Hematopoietic multipotent progenitor cell (in vitro differentiated cells): Measurements from ENCODE around the gene CAPS. TPM values are rescaled to one million over a fixed set of nuclear protein-coding genes. Genes with fewer than 3 reads are reported as not detected.
"Not testable (repeated sequence)": the region's sequence is repeated elsewhere in the genome, so short reads cannot be mapped to it uniquely, and the experiment has no call there.

Experiments used
- DNase-seq, 3 donors: peaks; one replicate each; pipeline ENCODE4 v3.0.0-alpha.2; 2011 to 2015; ENCODE audit warnings: low read depth in 2 of 3, low spot score in 2 of 3
- total RNA-seq: library from RNA; depleted of rRNA; stranded (reverse); fragments of >200 nt; gene quantifications from one replicate; pipeline ENCODE4 v1.2.3, GENCODE V29; 2012

Gene CAPS
- total RNA-seq, 1 donor = 11.3 TPM

DNA sequence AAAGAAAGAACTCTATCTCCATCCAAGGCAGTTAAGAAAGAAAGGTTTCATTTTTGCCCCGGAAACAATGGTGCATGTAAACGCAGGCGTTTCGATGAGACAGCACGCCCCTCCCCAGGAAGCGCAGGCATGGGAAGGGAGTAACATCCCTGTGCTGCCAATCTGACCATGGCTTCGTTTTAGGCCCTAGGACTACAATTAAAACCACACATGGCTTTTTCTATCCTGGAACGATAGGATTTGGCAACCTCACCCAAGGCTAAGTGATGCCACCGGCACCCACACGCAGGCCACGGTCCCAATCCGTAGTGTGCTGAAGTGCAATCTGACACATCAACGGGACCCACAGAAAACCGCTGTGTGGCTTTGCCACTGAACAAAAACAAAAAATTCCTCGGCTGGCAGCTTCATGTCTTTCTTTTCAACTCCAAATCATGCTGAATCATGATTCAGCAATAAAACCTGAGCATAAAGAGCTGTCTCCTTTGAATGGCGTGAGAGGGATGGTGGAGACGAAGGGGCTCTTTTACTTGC is 39.7 kb downstream of the CAPS start:
- peak in 2 of 3 donors; percentile 43 to 62 for DNase-seq

DNA sequence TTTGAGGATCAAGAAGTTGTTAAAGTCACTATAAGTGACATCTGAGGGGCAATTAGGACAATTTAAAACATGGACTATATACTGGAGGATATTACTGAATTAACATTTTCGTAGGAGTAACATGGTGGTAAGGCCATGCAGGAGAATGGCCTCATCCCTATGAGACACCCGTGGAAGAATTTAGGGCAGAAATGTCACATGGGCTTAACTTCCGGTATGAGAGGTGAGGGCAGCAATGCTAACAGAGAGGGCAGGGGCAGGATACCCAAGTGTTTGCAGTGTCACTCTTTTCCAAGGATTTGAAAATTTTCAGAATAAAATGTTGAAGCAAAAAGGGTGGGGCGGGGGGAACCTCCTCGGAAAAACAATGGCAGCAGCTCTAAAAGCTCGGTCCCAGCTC is 40.2 kb downstream of the CAPS start:
- no peak for DNase-seq

DNA sequence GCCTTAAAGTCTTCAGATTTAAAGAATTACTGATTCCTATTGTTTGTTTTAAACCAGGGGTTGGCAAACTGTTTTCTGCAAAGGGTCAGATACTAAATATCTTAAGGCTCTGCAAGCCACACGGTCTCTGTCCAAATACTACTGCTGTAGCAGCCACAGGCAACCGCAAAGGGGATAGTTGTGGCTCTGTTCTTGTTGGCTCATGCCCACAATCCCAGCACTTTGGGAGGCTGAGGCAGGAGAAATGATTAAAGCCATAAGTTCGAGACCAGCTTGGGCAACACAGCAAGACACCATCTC is 41.5 kb downstream of the CAPS start:
- no peak for DNase-seq

GRCh38 chr19:5956323-5956722 is 42.3 kb downstream of the CAPS start:
- DNase-seq = no peak

GRCh38 chr19:5956728-5957127 is 42.7 kb downstream of the CAPS start:
- DNase-seq = no peak

DNA sequence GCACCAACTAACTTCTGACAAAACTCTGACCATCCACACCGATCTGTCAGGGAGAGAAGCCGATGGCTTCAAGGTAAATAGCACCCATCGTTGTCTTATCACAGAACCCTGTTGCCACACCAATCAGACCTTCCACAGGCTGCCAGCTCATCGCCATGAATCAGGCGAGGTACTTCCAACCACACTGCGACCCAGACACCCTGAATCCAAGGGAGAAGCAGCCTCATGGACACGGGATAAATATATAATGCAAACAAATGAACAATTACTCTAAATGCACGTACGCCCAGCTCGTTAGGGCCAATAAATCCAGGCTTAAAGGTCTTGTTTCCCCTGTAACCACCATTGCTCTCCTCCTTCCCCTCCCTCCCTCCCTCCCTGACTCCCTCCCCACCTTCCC is 43.1 kb downstream of the CAPS start:
- DNase-seq = no peak

GRCh38 chr19:5958074-5958850 is 44.2 kb downstream of the CAPS start:
- DNase-seq = no peak

- DNase-seq = no peak
These were observed 44.7 kb downstream of the CAPS start for GRCh38 chr19:5958851-5959122.

DNA sequence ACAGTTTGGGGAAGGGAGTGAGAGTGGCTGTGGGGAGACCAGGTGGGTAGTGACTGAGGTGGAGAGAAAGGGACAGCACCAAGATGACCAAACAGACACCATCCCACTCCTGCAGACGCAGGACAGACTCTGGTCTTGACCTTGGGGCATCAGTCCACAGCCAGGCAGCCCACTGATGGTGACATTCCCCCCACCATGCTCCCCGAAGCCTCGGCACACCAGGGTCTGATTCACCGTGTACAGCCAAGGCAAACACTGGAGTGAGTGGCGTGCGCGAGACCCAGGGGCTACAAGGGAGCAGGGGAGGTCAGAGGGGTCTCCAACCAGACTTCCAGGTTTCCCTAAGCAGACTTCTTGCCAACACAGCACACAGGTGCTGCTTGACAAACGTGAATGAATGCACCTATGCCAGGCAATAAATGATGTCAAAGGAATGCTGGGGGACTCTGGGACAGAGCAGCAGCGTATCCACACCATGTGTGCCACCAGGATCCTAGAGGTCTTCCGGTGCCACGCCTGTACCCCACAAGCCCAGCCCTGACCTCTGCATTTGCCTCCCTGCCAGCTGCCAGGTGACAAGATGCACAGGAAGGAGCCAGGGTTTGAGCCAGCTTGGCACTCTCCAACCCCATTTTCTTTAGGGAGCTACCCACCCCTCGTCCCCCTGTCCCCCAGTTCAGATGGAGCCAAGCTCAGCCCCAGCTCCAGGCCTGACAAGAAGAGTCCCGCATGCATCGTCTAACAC is 45.4 kb downstream of the CAPS start:
- DNase-seq = no peak

- no peak for DNase-seq
These were observed 46.2 kb downstream of the CAPS start for GRCh38 chr19:5960005-5961001.

- not testable (repeated sequence) for DNase-seq
These were observed 47.6 kb downstream of the CAPS start for GRCh38 chr19:5961641-5961968.

DNA sequence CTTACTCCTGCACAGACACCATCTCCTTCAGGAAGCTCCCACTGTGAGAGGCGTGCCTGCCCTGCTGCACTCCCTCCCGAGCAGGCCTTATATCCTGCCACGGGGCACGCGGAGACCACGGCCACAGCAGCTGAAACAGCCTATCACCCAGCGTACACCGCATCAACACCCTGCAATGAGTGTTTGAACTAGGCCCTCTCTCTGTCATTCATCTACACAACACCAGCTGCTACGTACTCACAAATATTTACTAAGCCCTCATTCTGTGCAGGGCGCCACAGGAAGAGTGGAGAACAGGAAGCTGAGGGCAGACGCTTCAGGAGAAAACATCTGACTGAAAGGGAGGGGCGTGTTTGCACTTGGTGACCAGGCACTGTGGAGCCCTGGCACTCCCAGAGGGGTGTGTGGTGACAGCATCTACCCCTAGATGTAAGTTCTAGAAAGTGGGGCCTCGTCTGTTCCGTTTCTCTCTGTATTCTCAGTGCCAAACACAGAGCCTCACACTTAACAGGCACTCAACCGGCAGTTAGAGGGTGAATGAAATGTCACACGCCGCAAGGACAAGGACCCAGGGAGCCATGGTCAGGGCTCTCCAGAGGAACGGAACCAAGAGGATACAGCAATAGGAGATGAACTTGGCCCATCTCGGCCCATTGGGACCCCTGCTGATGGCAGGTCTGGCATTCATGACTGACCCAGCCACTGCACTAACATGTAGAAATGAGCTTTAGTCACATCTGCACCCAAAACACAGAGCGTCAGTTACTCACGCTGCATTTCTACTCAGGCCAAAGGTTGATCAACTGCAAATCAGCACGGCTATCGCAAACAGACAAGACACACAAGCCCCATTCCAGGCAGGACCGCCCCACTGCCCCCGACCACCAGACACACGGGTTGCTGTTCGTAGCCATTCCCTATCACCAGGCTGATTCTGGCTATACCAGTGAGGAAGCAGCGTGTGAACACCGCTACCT is 48.2 kb downstream of the CAPS start:
- DNase-seq = peak; percentile 54 to 88 (median 77)

GRCh38 chr19:5963259-5963658 is 49.2 kb downstream of the CAPS start:
- DNase-seq = not testable (repeated sequence)

- no peak for DNase-seq
These were observed 49.8 kb downstream of the CAPS start for GRCh38 chr19:5963855-5964254.

- DNase-seq = no peak
These were observed 50.9 kb downstream of the CAPS start for GRCh38 chr19:5964816-5965565.
